ENCODE results near the gene TMEM42.
A peak's percentile ranks its signal among the peaks of the same experiment; 100 is the strongest.
"Not testable (repeated sequence)": the region's sequence is repeated elsewhere in the genome, so short reads cannot be mapped to it uniquely, and the experiment has no call there.

TMEM42 gene

DNA sequence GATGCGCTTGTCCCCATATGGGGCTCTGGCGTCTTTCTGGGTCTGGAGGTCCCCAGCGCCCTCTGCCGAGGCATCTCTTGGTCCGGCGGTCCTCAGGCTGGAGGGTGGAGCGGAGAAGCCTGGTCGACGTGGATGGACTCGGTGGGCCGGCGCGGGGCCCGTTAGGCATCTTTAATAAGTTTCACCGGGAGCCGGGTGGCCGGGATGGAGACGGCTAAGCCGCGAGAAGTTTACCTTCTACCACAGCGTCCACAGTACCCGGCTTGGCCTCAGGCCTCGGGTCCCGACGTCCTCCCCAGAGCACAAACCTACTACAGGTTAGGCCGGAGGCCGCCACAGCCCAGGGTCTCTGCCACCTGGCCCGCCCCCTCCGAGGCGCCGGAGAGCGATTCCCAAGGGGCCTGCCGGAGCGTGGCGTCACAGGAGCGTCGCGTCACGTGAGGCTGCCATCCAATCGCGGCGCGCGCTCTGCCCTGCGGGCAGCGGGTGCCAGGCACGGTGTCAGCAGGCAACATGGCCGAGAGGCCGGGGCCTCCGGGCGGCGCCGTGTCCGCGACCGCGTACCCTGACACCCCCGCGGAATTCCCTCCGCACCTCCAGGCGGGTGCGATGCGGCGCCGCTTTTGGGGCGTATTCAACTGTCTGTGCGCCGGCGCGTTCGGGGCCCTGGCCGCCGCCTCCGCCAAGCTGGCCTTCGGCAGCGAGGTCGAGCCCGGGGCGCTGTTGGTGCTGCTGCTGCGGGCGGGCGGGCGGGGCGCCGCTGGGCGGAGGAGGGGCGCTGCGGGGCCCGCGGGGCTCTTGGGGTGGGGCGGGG is at the start of gene TMEM42:
Gene TMEM42, plus strand, starts transcription at position 501 of the 814 bp plus-strand sequence. Its CDS starts 13 bp downstream, at position 514.
- Histone ChIP-seq H3K9me3 (ENCODE audit: control insufficient read depth, insufficient read depth, low read length) (no peaks in the 10 kb centered on the region), H3K27me3 (ENCODE audit: control insufficient read depth, insufficient read depth, low read length) (no peaks in the 10 kb centered on the region), H3K4me3 (ENCODE audit: low read length) (peak within 1 kb of the TSS; percentile 73; the same call in 1 of the 2 replicates), H3K4me1 (ENCODE audit: control insufficient read depth, insufficient read depth, low read length) (no peaks in the 10 kb centered on the region), H3K27ac (ENCODE audit: low read length) (no peak within 1 kb of the TSS), H3K36me3 (ENCODE audit: control insufficient read depth, insufficient read depth, low read length) (no peaks in the 10 kb centered on the region)
- peak; percentile 85 for DNase-seq (ENCODE audit: low read depth, low spot score)
- WGBS (ENCODE audit: insufficient coverage, insufficient read length) = no CpG with 5 or more reads among the region's 91 CpGs

DNA sequence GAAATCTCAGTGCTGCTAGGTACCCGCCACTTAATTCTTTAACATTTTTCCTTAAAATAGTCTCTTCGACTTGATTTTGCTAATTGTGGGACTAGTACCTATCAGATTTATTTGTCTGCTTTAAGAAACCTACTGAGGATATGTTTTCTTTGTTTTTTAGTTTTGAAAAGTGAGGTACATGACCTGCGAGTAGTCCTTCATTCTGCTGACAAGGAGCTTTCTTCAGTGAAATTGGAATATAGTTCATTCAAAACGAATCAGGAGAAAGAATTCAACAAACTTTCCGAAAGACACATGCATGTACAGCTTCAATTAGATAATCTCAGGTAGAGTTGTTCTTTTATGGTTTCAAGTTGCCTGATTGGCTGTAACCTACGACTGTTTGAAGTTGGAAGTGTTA is 47.0 kb upstream of the TMEM42 start:
- no peak for DNase-seq (ENCODE audit: low read depth, low spot score)
- WGBS (ENCODE audit: insufficient coverage, insufficient read length) = no CpG with 5 or more reads among the region's 6 CpGs
- H3K4me3 ChIP-seq (ENCODE audit: low read length) = no peak overlapping the region
- H3K9me3 ChIP-seq (ENCODE audit: control insufficient read depth, insufficient read depth, low read length) = no peaks in the 10 kb centered on the region
- no peaks in the 10 kb centered on the region for H3K4me1 ChIP-seq (ENCODE audit: control insufficient read depth, insufficient read depth, low read length)
- H3K27me3 ChIP-seq (ENCODE audit: control insufficient read depth, insufficient read depth, low read length) = no peaks in the 10 kb centered on the region
- H3K36me3 ChIP-seq (ENCODE audit: control insufficient read depth, insufficient read depth, low read length) = peaks cover 9% of the 10 kb centered on the region; the same call in 1 of the 2 replicates
- H3K27ac ChIP-seq (ENCODE audit: low read length) = no peak overlapping the region

DNA sequence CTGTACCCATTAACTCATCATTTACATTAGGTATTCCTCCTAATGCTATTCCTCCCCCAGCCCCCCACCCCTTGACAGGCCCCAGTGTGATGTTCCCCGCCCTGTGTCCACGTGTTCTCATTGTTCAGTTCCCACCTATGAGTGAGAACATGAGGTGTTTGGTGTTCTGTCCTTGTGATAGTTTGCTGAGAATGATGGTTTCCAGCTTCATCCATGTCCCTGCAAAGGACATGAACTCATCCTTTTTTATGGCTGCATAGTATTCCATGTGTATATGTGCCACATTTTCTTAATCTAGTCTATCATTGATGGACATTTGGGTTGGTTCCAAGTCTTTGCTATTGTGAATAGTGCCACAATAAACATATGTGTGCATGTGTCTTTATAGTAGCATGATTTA is 45.4 kb upstream of the TMEM42 start:
- H3K36me3 ChIP-seq (ENCODE audit: control insufficient read depth, insufficient read depth, low read length); H3K4me1 ChIP-seq (ENCODE audit: control insufficient read depth, insufficient read depth, low read length): not testable (repeated sequence)
- no CpG with 5 or more reads among the region's 2 CpGs for WGBS (ENCODE audit: insufficient coverage, insufficient read length)

GRCh38 chr3:44821206-44821605 is 40.5 kb upstream of the TMEM42 start:
- DNase-seq (ENCODE audit: low read depth, low spot score) = not testable (repeated sequence)

More for the DNA sequence above, 45.4 kb upstream of the TMEM42 start:
- H3K27ac ChIP-seq (ENCODE audit: low read length); H3K9me3 ChIP-seq (ENCODE audit: control insufficient read depth, insufficient read depth, low read length); DNase-seq (ENCODE audit: low read depth, low spot score); H3K4me3 ChIP-seq (ENCODE audit: low read length); H3K27me3 ChIP-seq (ENCODE audit: control insufficient read depth, insufficient read depth, low read length): not testable (repeated sequence)

DNA sequence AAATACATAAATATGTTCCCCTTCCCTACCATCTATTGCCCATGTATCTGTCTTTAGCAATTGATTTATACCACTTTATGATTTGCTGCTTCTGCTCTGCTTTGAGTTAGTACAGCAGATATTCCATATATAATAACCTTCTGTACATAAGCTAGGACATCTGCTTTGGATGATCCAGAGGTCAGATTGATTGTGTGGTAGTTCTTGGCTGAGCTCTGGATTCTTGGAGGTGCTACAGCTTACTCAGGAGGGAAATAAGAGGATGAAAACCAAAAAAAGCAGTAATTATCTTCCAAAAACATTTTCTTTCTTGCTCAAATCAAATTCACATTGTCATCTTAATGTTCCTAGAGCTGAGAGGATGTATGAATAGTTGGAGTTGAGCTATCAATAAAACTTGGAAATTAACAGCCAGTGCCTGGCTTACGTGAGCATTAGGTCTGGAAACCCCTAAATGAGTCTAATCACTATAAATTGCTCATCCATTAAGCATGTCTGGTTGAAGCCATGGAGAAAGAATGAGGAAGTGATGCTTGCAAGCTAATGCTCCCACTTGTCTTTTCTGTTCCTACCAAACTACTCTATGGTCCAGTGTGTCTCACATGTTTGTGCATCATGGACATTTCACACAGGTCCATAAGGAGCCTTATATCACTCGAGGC is 36.3 kb upstream of the TMEM42 start:
- no peak overlapping the region for H3K4me3 ChIP-seq (ENCODE audit: low read length)
- no peaks in the 10 kb centered on the region for H3K27me3 ChIP-seq (ENCODE audit: control insufficient read depth, insufficient read depth, low read length)
- no peaks in the 10 kb centered on the region for H3K4me1 ChIP-seq (ENCODE audit: control insufficient read depth, insufficient read depth, low read length)
- peaks cover 2% of the 10 kb centered on the region; the same call in 1 of the 2 replicates for H3K9me3 ChIP-seq (ENCODE audit: control insufficient read depth, insufficient read depth, low read length)
- no CpG with 5 or more reads among the region's 2 CpGs for WGBS (ENCODE audit: insufficient coverage, insufficient read length)
- no peak for DNase-seq (ENCODE audit: low read depth, low spot score)
- peaks cover 8% of the 10 kb centered on the region; the same call in 1 of the 2 replicates for H3K36me3 ChIP-seq (ENCODE audit: control insufficient read depth, insufficient read depth, low read length)
- H3K27ac ChIP-seq (ENCODE audit: low read length) = no peak overlapping the region

More at GRCh38 chr3:44821206-44821605, 40.5 kb upstream of the TMEM42 start:
- not testable (repeated sequence) for H3K4me1 ChIP-seq (ENCODE audit: control insufficient read depth, insufficient read depth, low read length); H3K9me3 ChIP-seq (ENCODE audit: control insufficient read depth, insufficient read depth, low read length); H3K27ac ChIP-seq (ENCODE audit: low read length); H3K27me3 ChIP-seq (ENCODE audit: control insufficient read depth, insufficient read depth, low read length); H3K4me3 ChIP-seq (ENCODE audit: low read length); H3K36me3 ChIP-seq (ENCODE audit: control insufficient read depth, insufficient read depth, low read length)
- no CpG with 5 or more reads among the region's 34 CpGs for WGBS (ENCODE audit: insufficient coverage, insufficient read length)

DNA sequence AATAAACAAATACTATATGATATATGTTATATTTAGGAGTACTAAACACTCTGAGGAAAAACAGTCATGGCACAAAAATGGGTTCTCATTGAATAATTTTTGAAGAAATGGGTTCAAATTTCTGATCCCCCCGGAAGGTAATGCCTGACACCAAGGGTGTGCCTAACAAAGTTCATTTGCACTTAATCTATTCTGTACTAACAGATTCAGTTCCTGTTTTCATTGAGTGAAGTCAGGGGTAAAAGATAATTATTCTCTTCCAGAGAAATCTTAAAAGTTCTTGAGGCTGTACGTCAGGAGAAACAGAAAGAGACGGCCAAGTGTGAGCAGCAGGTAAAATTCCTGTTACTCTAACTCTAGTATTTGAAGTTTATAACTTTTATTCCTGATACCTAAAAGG is 34.5 kb upstream of the TMEM42 start:
- Histone ChIP-seq H3K36me3 (ENCODE audit: control insufficient read depth, insufficient read depth, low read length) (peaks cover 15% of the 10 kb centered on the region; the same call in 1 of the 2 replicates), H3K4me1 (ENCODE audit: control insufficient read depth, insufficient read depth, low read length) (no peaks in the 10 kb centered on the region), H3K9me3 (ENCODE audit: control insufficient read depth, insufficient read depth, low read length) (peaks cover 2% of the 10 kb centered on the region; the same call in 1 of the 2 replicates)

DNA sequence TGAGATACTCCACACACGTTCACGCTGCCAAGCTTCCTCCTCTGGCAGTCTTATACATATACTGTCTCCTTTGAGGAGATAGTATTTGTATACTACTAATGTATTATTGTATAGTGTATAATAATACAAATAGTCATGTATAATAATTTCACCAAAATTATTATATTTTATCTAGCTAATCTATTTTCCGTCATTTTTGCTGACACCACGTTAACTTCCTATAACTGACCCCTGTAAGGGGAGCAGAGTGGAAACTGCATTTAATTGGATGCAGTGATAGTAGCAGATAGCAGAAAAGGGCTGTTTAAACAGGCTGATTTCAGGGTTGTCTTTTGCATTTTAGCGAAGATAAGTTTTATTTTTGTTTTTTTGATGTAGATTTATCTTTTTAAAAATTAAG is 30.5 kb upstream of the TMEM42 start:
- H3K9me3 ChIP-seq (ENCODE audit: control insufficient read depth, insufficient read depth, low read length) = no peaks in the 10 kb centered on the region
- H3K36me3 ChIP-seq (ENCODE audit: control insufficient read depth, insufficient read depth, low read length) = peaks cover 14% of the 10 kb centered on the region; the same call in 1 of the 2 replicates
- H3K4me3 ChIP-seq (ENCODE audit: low read length) = no peak overlapping the region
- no peak overlapping the region for H3K27ac ChIP-seq (ENCODE audit: low read length)
- no peaks in the 10 kb centered on the region for H3K4me1 ChIP-seq (ENCODE audit: control insufficient read depth, insufficient read depth, low read length)
- H3K27me3 ChIP-seq (ENCODE audit: control insufficient read depth, insufficient read depth, low read length) = no peaks in the 10 kb centered on the region
- 100% methylated on average over 1 of the region's 5 CpGs for WGBS (ENCODE audit: insufficient coverage, insufficient read length)
- no peak for DNase-seq (ENCODE audit: low read depth, low spot score)

More for the DNA sequence above, 34.5 kb upstream of the TMEM42 start:
- WGBS (ENCODE audit: insufficient coverage, insufficient read length) = no CpG with 5 or more reads among the region's 3 CpGs
- H3K27ac ChIP-seq (ENCODE audit: low read length) = no peak overlapping the region
- DNase-seq (ENCODE audit: low read depth, low spot score) = no peak
- no peaks in the 10 kb centered on the region for H3K27me3 ChIP-seq (ENCODE audit: control insufficient read depth, insufficient read depth, low read length)
- no peak overlapping the region for H3K4me3 ChIP-seq (ENCODE audit: low read length)

- peaks cover 14% of the 10 kb centered on the region; the same call in 1 of the 2 replicates for H3K36me3 ChIP-seq (ENCODE audit: control insufficient read depth, insufficient read depth, low read length)
- H3K9me3 ChIP-seq (ENCODE audit: control insufficient read depth, insufficient read depth, low read length) = no peaks in the 10 kb centered on the region
- no peak overlapping the region for H3K4me3 ChIP-seq (ENCODE audit: low read length)
- H3K27me3 ChIP-seq (ENCODE audit: control insufficient read depth, insufficient read depth, low read length) = no peaks in the 10 kb centered on the region
- DNase-seq (ENCODE audit: low read depth, low spot score) = no peak
- no peak overlapping the region for H3K27ac ChIP-seq (ENCODE audit: low read length)
- no CpG with 5 or more reads among the region's 1 CpG for WGBS (ENCODE audit: insufficient coverage, insufficient read length)
- H3K4me1 ChIP-seq (ENCODE audit: control insufficient read depth, insufficient read depth, low read length) = no peaks in the 10 kb centered on the region
Observed at GRCh38 chr3:44832032-44832431, 29.7 kb upstream of the TMEM42 start.

GRCh38 chr3:44832965-44833364 is 28.7 kb upstream of the TMEM42 start:
- no peak for DNase-seq (ENCODE audit: low read depth, low spot score)
- WGBS (ENCODE audit: insufficient coverage, insufficient read length) = no CpG with 5 or more reads among the region's 2 CpGs
- H3K4me3 ChIP-seq (ENCODE audit: low read length) = no peak overlapping the region
- H3K4me1 ChIP-seq (ENCODE audit: control insufficient read depth, insufficient read depth, low read length) = no peaks in the 10 kb centered on the region
- no peaks in the 10 kb centered on the region for H3K27me3 ChIP-seq (ENCODE audit: control insufficient read depth, insufficient read depth, low read length)
- H3K27ac ChIP-seq (ENCODE audit: low read length) = no peak overlapping the region
- H3K36me3 ChIP-seq (ENCODE audit: control insufficient read depth, insufficient read depth, low read length) = peaks cover 17% of the 10 kb centered on the region; the same call in 1 of the 2 replicates
- no peaks in the 10 kb centered on the region for H3K9me3 ChIP-seq (ENCODE audit: control insufficient read depth, insufficient read depth, low read length)

GRCh38 chr3:44833394-44833793 is 28.3 kb upstream of the TMEM42 start:
- DNase-seq (ENCODE audit: low read depth, low spot score) = no peak
- no peaks in the 10 kb centered on the region for H3K4me1 ChIP-seq (ENCODE audit: control insufficient read depth, insufficient read depth, low read length)

More at GRCh38 chr3:44833394-44833793, 28.3 kb upstream of the TMEM42 start:
- WGBS (ENCODE audit: insufficient coverage, insufficient read length) = no CpG with 5 or more reads among the region's 7 CpGs
- H3K9me3 ChIP-seq (ENCODE audit: control insufficient read depth, insufficient read depth, low read length) = no peaks in the 10 kb centered on the region
- H3K36me3 ChIP-seq (ENCODE audit: control insufficient read depth, insufficient read depth, low read length) = peaks cover 17% of the 10 kb centered on the region; the same call in 1 of the 2 replicates
- H3K4me3 ChIP-seq (ENCODE audit: low read length) = no peak overlapping the region
- H3K27me3 ChIP-seq (ENCODE audit: control insufficient read depth, insufficient read depth, low read length) = no peaks in the 10 kb centered on the region
- H3K27ac ChIP-seq (ENCODE audit: low read length) = no peak overlapping the region

Data from iPS DF 6.9 (cell line).